ENCODE measurements around the gene SNX11.

Gene SNX11

GRCh38 chr17:48134912-48135480 is 27.4 kb downstream of the SNX11 start:
- DNase-seq, result no peak

GRCh38 chr17:48137656-48138055 is 30.1 kb downstream of the SNX11 start:
- DNase-seq, result no peak

GRCh38 chr17:48139944-48140343 is 32.4 kb downstream of the SNX11 start:
- DNase-seq, result peak in 1 of 2 donors; percentile 57

- DNase-seq, result no peak
Measured at GRCh38 chr17:48143629-48144028, 36.1 kb downstream of the SNX11 start.

- no peak for DNase-seq
Measured at GRCh38 chr17:48144231-48144630, 36.7 kb downstream of the SNX11 start.

- DNase-seq, result no peak
Measured at GRCh38 chr17:48144976-48145798, 37.6 kb downstream of the SNX11 start.

GRCh38 chr17:48148029-48148770 is 40.6 kb downstream of the SNX11 start:
- DNase-seq, result no peak

GRCh38 chr17:48148854-48149786 is 41.6 kb downstream of the SNX11 start:
- no peak for DNase-seq

GRCh38 chr17:48149787-48150463 is 42.4 kb downstream of the SNX11 start:
- no peak for DNase-seq

GRCh38 chr17:48150597-48151001 is 43.0 kb downstream of the SNX11 start:
- no peak for DNase-seq

- DNase-seq, result no peak
Measured at GRCh38 chr17:48151220-48151619, 43.7 kb downstream of the SNX11 start.

- DNase-seq, result no peak
Measured at GRCh38 chr17:48152289-48152688, 44.7 kb downstream of the SNX11 start.

- no peak for DNase-seq
Measured at GRCh38 chr17:48153691-48154358, 46.3 kb downstream of the SNX11 start.

- no peak for DNase-seq
Measured at GRCh38 chr17:48155889-48156611, 48.5 kb downstream of the SNX11 start.

- no peak for DNase-seq
Measured at GRCh38 chr17:48159232-48159631, 51.7 kb downstream of the SNX11 start.

- no peak for DNase-seq
Measured at GRCh38 chr17:48160177-48161081, 52.9 kb downstream of the SNX11 start.

- no peak for DNase-seq
Measured at GRCh38 chr17:48161127-48161905, 53.8 kb downstream of the SNX11 start.

GRCh38 chr17:48162306-48162934 is 54.9 kb downstream of the SNX11 start:
- DNase-seq, result no peak
